Measurements from ENCODE around the gene RAB35. TPM values are rescaled to one million over a fixed set of nuclear protein-coding genes. Genes with fewer than 3 reads are reported as not detected.

RAB35 gene
- polyA plus RNA-seq, 4 donors, result 21.5 to 31.9 (median 24.4) TPM

DNA sequence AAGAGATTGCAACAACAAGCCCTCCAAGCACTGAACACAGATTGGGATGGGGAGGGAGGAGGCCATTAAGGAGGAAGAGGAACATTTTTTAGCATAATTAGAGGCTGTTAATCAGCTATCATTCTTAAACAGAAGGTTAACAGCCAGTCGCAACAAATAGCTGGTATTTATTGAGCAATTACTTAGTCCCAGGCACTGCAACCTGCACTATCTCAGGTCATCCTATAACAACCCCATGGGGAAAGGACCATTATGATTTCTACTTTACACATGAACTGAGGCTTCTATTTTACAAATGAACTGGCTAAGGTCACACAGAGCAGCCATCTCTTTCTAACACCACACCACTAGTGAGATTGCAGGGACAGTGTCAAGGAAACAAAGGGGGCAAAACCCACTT lies 10.4 kb downstream of the RAB35 start:
- Histone ChIP-seq H3K27me3 (ENCODE audit: control insufficient read depth in 3 of 3, insufficient read depth in 3 of 3, low read length in 3 of 3) (no peaks in the 10 kb centered on the region), H3K4me1 (ENCODE audit: control insufficient read depth in 3 of 3, insufficient read depth in 2 of 3, low read depth in 1 of 3, low read length in 2 of 3) (peaks cover 0 to 10% (median 6%) of the 10 kb centered on the region in 3 donors), H3K4me3 (ENCODE audit: low read depth in 1 of 3, low read length in 3 of 3) (no peak overlapping the region), H3K9me3 (ENCODE audit: control insufficient read depth in 2 of 2, insufficient read depth in 1 of 2, low read depth in 1 of 2, low read length in 1 of 2) (no peaks in the 10 kb centered on the region), H3K27ac (ENCODE audit: low read depth in 1 of 3, low read length in 2 of 3) (no peak overlapping the region), H3K36me3 (ENCODE audit: control insufficient read depth in 3 of 3, insufficient read depth in 2 of 3, low read depth in 1 of 3, low read length in 3 of 3) (peaks cover 8 to 74% (median 17%) of the 10 kb centered on the region in 3 donors)
- no peak for FAIRE-seq
- DNase-seq, result no peak
- WGBS, 3 donors, result 84 to 95% (median 91%) methylated on average over 1 of the region's 1 CpG

DNA sequence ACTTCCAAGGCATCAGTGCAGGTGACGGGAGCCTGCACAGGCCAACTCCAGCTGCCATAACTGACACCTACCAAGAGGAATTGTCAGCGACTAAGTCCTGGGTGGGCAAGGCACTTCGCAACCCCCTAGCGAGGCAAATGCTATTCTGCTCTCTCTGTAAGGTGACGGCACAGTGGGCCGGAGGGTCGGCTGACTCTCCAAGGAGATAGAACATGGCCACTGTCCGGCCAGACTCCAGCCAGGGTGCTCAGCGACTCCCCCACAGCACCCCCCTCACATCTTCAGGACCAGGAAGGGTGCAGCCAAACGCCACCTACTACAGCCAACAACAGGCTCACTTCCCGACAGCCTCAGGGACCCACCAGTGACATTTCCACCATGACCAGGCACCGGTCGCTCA lies 13.2 kb downstream of the RAB35 start:
- FAIRE-seq, result no peak
- no peak for DNase-seq
- Histone ChIP-seq H3K27me3 (ENCODE audit: control insufficient read depth in 3 of 3, insufficient read depth in 3 of 3, low read length in 3 of 3) (no peaks in the 10 kb centered on the region), H3K4me3 (ENCODE audit: low read depth in 1 of 3, low read length in 3 of 3) (no peak overlapping the region), H3K36me3 (ENCODE audit: control insufficient read depth in 3 of 3, insufficient read depth in 2 of 3, low read depth in 1 of 3, low read length in 3 of 3) (peaks cover 17 to 85% (median 18%) of the 10 kb centered on the region in 3 donors), H3K9me3 (ENCODE audit: control insufficient read depth in 2 of 2, insufficient read depth in 1 of 2, low read depth in 1 of 2, low read length in 1 of 2) (no peaks in the 10 kb centered on the region), H3K4me1 (ENCODE audit: control insufficient read depth in 3 of 3, insufficient read depth in 2 of 3, low read depth in 1 of 3, low read length in 2 of 3) (peaks cover 0 to 8% (median 6%) of the 10 kb centered on the region in 3 donors), H3K27ac (ENCODE audit: low read depth in 1 of 3, low read length in 2 of 3) (no peak overlapping the region)
- 95 to 97% (median 96%) methylated on average over 13 of the region's 13 CpGs for WGBS, 3 donors

DNA sequence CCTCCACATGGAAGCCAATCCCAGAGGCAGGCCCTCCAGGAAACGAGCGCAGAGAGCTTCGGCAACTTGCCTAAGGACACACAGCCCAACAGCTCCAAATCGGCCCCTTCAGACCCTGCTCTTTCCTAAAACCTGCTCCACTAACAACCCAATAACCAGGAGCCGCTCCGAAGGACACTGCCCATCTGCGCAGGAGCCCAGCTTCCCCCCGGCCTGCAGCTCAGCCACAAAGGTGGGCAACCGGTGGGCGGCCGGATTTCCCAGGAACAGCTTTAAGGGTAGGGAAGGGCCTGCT lies 13.6 kb downstream of the RAB35 start:
- FAIRE-seq (no peak), DNase-seq (no peak)
- Histone ChIP-seq H3K4me1 (ENCODE audit: control insufficient read depth in 3 of 3, insufficient read depth in 2 of 3, low read depth in 1 of 3, low read length in 2 of 3) (peaks cover 0 to 8% (median 6%) of the 10 kb centered on the region in 3 donors), H3K27ac (ENCODE audit: low read depth in 1 of 3, low read length in 2 of 3) (no peak overlapping the region), H3K4me3 (ENCODE audit: low read depth in 1 of 3, low read length in 3 of 3) (no peak overlapping the region), H3K9me3 (ENCODE audit: control insufficient read depth in 2 of 2, insufficient read depth in 1 of 2, low read depth in 1 of 2, low read length in 1 of 2) (no peaks in the 10 kb centered on the region), H3K27me3 (ENCODE audit: control insufficient read depth in 3 of 3, insufficient read depth in 3 of 3, low read length in 3 of 3) (no peaks in the 10 kb centered on the region), H3K36me3 (ENCODE audit: control insufficient read depth in 3 of 3, insufficient read depth in 2 of 3, low read depth in 1 of 3, low read length in 3 of 3) (peaks cover 19 to 85% (median 20%) of the 10 kb centered on the region in 3 donors)
- 92 to 97% (median 95%) methylated on average over 11 of the region's 11 CpGs for WGBS, 3 donors

DNA sequence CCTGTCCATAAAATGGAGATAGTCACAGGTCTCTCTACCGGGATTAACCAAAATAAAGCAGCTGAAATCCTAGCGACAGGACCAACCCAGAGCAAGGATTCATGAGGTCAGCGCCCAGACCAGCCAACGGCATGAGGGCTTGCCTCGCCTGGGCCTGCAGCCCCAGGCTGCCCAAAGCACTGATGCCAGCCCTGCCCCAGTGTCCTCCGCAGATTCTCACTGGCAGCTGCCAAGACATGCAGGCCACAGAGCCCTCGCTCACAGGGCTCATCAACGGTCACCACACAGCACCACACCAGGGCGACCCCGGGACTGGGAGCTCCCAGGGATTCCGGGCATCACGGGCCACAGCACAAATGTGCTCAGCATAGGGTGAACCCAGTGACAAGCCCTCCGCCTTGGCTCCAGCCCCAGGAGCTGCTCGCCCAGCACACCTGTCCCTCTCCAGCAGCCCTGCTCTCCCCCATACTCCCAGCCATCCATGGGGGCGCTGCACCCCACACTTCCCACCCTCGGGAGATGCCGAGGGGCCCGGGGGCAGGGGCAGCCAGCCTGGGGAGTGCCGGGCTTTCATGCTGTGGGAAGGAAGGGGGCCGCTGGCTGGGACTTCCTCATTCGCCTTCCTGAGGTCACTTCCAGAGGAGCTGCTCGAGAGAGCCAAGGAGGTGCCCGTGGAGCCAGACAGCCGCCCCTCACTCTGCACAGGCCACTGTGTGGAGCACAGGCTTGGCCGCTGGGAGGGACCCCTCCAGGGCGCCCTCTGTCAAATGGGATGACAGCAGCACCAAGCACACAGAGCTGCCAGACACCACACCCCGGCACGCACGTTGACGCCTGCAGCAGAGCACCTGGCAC lies 14.1 kb downstream of the RAB35 start:
- no peaks in the 10 kb centered on the region for H3K27me3 ChIP-seq (ENCODE audit: control insufficient read depth in 3 of 3, insufficient read depth in 3 of 3, low read length in 3 of 3)
- peaks cover 0 to 8% (median 6%) of the 10 kb centered on the region in 3 donors for H3K4me1 ChIP-seq (ENCODE audit: control insufficient read depth in 3 of 3, insufficient read depth in 2 of 3, low read depth in 1 of 3, low read length in 2 of 3)
- FAIRE-seq (no peak), DNase-seq (no peak)
- WGBS, 3 donors, result 82 to 89% (median 88%) methylated on average over 28 to 30 of the region's 30 CpGs
- H3K36me3 ChIP-seq (ENCODE audit: control insufficient read depth in 3 of 3, insufficient read depth in 2 of 3, low read depth in 1 of 3, low read length in 3 of 3), result peaks cover 17 to 84% (median 20%) of the 10 kb centered on the region in 3 donors
- H3K27ac ChIP-seq (ENCODE audit: low read depth in 1 of 3, low read length in 2 of 3), result peak overlapping the region in 1 of 3 donors; percentile 12
- H3K9me3 ChIP-seq (ENCODE audit: control insufficient read depth in 2 of 2, insufficient read depth in 1 of 2, low read depth in 1 of 2, low read length in 1 of 2), result no peaks in the 10 kb centered on the region
- no peak overlapping the region for H3K4me3 ChIP-seq (ENCODE audit: low read depth in 1 of 3, low read length in 3 of 3)

DNA sequence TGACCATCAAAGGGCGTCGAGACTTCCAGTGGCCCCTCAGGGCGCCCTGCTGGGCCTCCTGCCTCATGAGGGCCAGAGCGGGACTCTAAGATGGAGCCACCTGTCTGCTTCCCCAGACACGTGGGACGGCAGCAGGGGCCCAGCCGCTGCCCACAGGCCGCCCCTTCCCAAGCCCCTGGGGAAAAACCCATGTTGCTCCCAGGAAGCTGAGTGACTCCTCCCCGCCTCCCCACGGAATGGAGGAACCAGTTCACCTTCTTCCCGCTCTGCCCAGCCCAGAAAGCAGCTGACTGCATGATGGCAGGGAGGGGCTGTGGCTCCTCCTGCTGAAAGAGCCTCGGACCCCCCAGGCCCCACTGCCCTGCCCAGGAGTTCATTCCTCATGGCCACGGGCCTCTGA lies 14.9 kb downstream of the RAB35 start:
- DNase-seq (no peak), FAIRE-seq (no peak)
- Histone ChIP-seq H3K4me1 (ENCODE audit: control insufficient read depth in 3 of 3, insufficient read depth in 2 of 3, low read depth in 1 of 3, low read length in 2 of 3) (peaks cover 0 to 8% (median 6%) of the 10 kb centered on the region in 3 donors), H3K36me3 (ENCODE audit: control insufficient read depth in 3 of 3, insufficient read depth in 2 of 3, low read depth in 1 of 3, low read length in 3 of 3) (peaks cover 17 to 85% (median 21%) of the 10 kb centered on the region in 3 donors), H3K27me3 (ENCODE audit: control insufficient read depth in 3 of 3, insufficient read depth in 3 of 3, low read length in 3 of 3) (no peaks in the 10 kb centered on the region), H3K4me3 (ENCODE audit: low read depth in 1 of 3, low read length in 3 of 3) (no peak overlapping the region), H3K27ac (ENCODE audit: low read depth in 1 of 3, low read length in 2 of 3) (no peak overlapping the region), H3K9me3 (ENCODE audit: control insufficient read depth in 2 of 2, insufficient read depth in 1 of 2, low read depth in 1 of 2, low read length in 1 of 2) (no peaks in the 10 kb centered on the region)
- 75 to 86% (median 77%) methylated on average over 13 of the region's 13 CpGs for WGBS, 3 donors

DNA sequence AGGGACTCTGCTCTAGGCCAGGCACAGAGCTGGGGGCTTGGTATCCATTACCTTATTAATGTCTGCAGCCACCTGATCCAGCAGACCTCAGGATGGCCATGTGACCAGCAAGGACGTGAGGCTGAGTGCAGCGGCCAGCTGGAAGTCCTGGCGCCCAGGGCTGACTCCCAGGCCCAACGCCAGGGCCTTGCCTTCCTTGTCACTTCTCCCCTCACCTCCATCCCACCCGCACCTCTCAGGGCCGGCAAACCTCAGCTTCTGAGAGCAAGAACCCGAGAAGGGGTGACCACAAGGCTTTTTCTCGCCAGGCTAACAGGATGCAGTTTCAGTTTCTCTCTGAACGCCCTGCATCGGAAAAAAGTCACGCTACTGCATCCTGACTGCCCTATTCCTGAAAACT lies 15.4 kb downstream of the RAB35 start:
- Histone ChIP-seq H3K36me3 (ENCODE audit: control insufficient read depth in 3 of 3, insufficient read depth in 2 of 3, low read depth in 1 of 3, low read length in 3 of 3) (peaks cover 20 to 87% (median 24%) of the 10 kb centered on the region in 3 donors), H3K4me3 (ENCODE audit: low read depth in 1 of 3, low read length in 3 of 3) (no peak overlapping the region), H3K27me3 (ENCODE audit: control insufficient read depth in 3 of 3, insufficient read depth in 3 of 3, low read length in 3 of 3) (no peaks in the 10 kb centered on the region), H3K4me1 (ENCODE audit: control insufficient read depth in 3 of 3, insufficient read depth in 2 of 3, low read depth in 1 of 3, low read length in 2 of 3) (peaks cover 0 to 8% (median 6%) of the 10 kb centered on the region in 3 donors), H3K9me3 (ENCODE audit: control insufficient read depth in 2 of 2, insufficient read depth in 1 of 2, low read depth in 1 of 2, low read length in 1 of 2) (no peaks in the 10 kb centered on the region), H3K27ac (ENCODE audit: low read depth in 1 of 3, low read length in 2 of 3) (no peak overlapping the region)
- FAIRE-seq (no peak), DNase-seq (no peak)
- 53 to 71% (median 67%) methylated on average over 11 of the region's 11 CpGs for WGBS, 3 donors

DNA sequence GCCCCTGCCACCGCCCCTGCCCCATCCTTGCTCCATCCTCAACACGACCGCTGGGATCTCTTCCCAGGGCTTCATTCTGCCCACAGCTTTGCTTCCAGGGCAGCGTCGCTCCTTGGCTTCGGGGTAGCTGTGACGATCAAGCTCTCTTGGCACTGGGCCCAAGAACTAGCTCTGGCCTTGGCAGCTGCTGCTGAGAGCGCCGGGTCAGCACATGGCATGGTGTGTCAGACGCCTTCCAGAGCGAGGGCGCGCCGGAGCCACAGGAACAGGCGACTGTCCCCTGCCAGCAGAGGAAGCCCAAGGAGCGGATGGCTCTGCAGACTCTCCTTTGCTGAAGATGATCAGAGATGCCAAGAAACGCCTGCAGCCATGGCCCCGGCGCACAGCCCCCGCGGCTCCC lies 15.9 kb downstream of the RAB35 start:
- no peaks in the 10 kb centered on the region for H3K27me3 ChIP-seq (ENCODE audit: control insufficient read depth in 3 of 3, insufficient read depth in 3 of 3, low read length in 3 of 3)
- H3K4me1 ChIP-seq (ENCODE audit: control insufficient read depth in 3 of 3, insufficient read depth in 2 of 3, low read depth in 1 of 3, low read length in 2 of 3), result peaks cover 0 to 8% (median 6%) of the 10 kb centered on the region in 3 donors
- no peak overlapping the region for H3K27ac ChIP-seq (ENCODE audit: low read depth in 1 of 3, low read length in 2 of 3)
- WGBS, 3 donors, result 63 to 82% (median 74%) methylated on average over 21 of the region's 21 CpGs
- no peaks in the 10 kb centered on the region for H3K9me3 ChIP-seq (ENCODE audit: control insufficient read depth in 2 of 2, insufficient read depth in 1 of 2, low read depth in 1 of 2, low read length in 1 of 2)
- DNase-seq (no peak), FAIRE-seq (no peak)
- H3K4me3 ChIP-seq (ENCODE audit: low read depth in 1 of 3, low read length in 3 of 3), result no peak overlapping the region
- peaks cover 20 to 93% (median 26%) of the 10 kb centered on the region in 3 donors for H3K36me3 ChIP-seq (ENCODE audit: control insufficient read depth in 3 of 3, insufficient read depth in 2 of 3, low read depth in 1 of 3, low read length in 3 of 3)

DNA sequence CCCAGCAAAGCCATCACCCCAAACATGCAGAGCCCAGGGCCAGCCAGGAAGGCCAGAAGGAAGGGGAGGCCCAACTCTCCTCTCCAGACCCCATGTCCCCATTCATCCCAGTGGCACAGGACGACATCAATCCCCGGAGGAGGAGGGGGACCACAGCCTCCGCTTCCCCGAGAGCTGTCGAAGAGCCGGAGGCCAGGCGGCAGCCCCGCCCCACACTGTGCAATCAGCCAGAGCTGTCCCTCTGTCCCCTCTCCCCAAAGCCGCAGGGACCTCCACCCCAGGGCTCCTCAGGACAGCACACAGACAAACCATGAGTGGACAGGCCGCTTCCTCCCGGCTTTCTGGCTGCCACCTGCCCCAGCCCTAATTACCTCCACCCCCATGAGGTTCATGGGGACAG lies 16.8 kb downstream of the RAB35 start:
- no peak overlapping the region for H3K4me3 ChIP-seq (ENCODE audit: low read depth in 1 of 3, low read length in 3 of 3)
- H3K4me1 ChIP-seq (ENCODE audit: control insufficient read depth in 3 of 3, insufficient read depth in 2 of 3, low read depth in 1 of 3, low read length in 2 of 3), result peaks cover 0 to 8% (median 0%) of the 10 kb centered on the region in 3 donors
- H3K27me3 ChIP-seq (ENCODE audit: control insufficient read depth in 3 of 3, insufficient read depth in 3 of 3, low read length in 3 of 3), result no peaks in the 10 kb centered on the region
- 93 to 95% (median 94%) methylated on average over 10 to 11 of the region's 11 CpGs for WGBS, 3 donors
- H3K36me3 ChIP-seq (ENCODE audit: control insufficient read depth in 3 of 3, insufficient read depth in 2 of 3, low read depth in 1 of 3, low read length in 3 of 3), result peaks cover 20 to 93% (median 26%) of the 10 kb centered on the region in 3 donors
- no peak for DNase-seq
- no peak for FAIRE-seq
- no peaks in the 10 kb centered on the region for H3K9me3 ChIP-seq (ENCODE audit: control insufficient read depth in 2 of 2, insufficient read depth in 1 of 2, low read depth in 1 of 2, low read length in 1 of 2)
- no peak overlapping the region for H3K27ac ChIP-seq (ENCODE audit: low read depth in 1 of 3, low read length in 2 of 3)

Data from small intestine (tissue), 7 donors.